GM23248 (cell line): ENCODE results near the gene HDGF. TPM values are rescaled to one million over a fixed set of nuclear protein-coding genes. Genes with fewer than 3 reads are reported as not detected.

Source experiments
- DNase-seq: peaks from one replicate; pipeline ENCODE4 v3.0.0-alpha.2; 2015
- H2AFZ ChIP-seq: fragments of 200-600 bp; sonication (generic); 2 replicates; pipeline ENCODE4 v1.6.1; 2016; ENCODE audit warnings: antibody characterized with exemption
- H3F3A ChIP-seq: fragments of 200-600 bp; sonication (generic); 2 replicates; pipeline ENCODE4 v1.6.1; 2016; ENCODE audit warnings: mild to moderate bottlenecking, antibody characterized with exemption, mixed run types; ENCODE audit not compliant: insufficient read depth
- H3K27ac ChIP-seq: fragments of 200-600 bp; sonication (generic); 2 replicates; pipeline ENCODE4 v1.5.1; 2016; ENCODE audit warnings: mild to moderate bottlenecking
- H3K27me3 ChIP-seq: fragments of 200-600 bp; sonication (generic); replicated peaks from 2 replicates; pipeline ENCODE4 v1.6.1; 2016; ENCODE audit warnings: mild to moderate bottlenecking; ENCODE audit not compliant: insufficient read depth
- H3K36me3 ChIP-seq: fragments of 200-600 bp; sonication (generic); 2 replicates; pipeline ENCODE4 v1.6.1; 2016; ENCODE audit warnings: low read depth, mild to moderate bottlenecking
- H3K4me1 ChIP-seq: fragments of 200-600 bp; sonication (generic); 2 replicates; pipeline ENCODE4 v1.6.1; 2016; ENCODE audit warnings: mild to moderate bottlenecking; ENCODE audit not compliant: insufficient read depth
- H3K4me2 ChIP-seq: fragments of 200-600 bp; sonication (generic); one replicate; pipeline ENCODE4 v1.6.1; 2016; ENCODE audit warnings: mild to moderate bottlenecking; ENCODE audit not compliant: unreplicated experiment
- H3K4me3 ChIP-seq: fragments of 200-600 bp; sonication (generic); 2 replicates; pipeline ENCODE4 v1.5.1; 2016; ENCODE audit warnings: mild to moderate bottlenecking
- H3K79me2 ChIP-seq: fragments of 200-600 bp; sonication (generic); 2 replicates; pipeline ENCODE4 v1.6.1; 2016; ENCODE audit warnings: mild to moderate bottlenecking; ENCODE audit not compliant: insufficient read depth
- H3K9ac ChIP-seq: fragments of 200-600 bp; sonication (generic); 2 replicates; pipeline ENCODE4 v1.6.1; 2016; ENCODE audit warnings: mild to moderate bottlenecking
- H3K9me2 ChIP-seq: fragments of 200-600 bp; sonication (generic); 2 replicates; pipeline ENCODE4 v1.6.1; 2016; ENCODE audit warnings: mixed run types, mild to moderate bottlenecking, moderate library complexity; ENCODE audit not compliant: insufficient read depth
- H3K9me3 ChIP-seq: fragments of 200-600 bp; sonication (generic); one replicate; pipeline ENCODE4 v1.6.1; 2017; ENCODE audit warnings: low read depth
- H4K20me1 ChIP-seq: fragments of 200-600 bp; sonication (generic); 2 replicates; pipeline ENCODE4 v1.6.0; 2016; ENCODE audit not compliant: insufficient read depth
- EZH2 ChIP-seq: fragments of 200-600 bp; sonication (generic); IDR thresholded peaks from 2 replicates; pipeline ENCODE4 v1.6.1; 2018; ENCODE audit warnings: antibody characterized with exemption, mild to moderate bottlenecking; ENCODE audit not compliant: insufficient read depth, poor library complexity, severe bottlenecking
- EZH2phosphoT487 ChIP-seq: fragments of 200-600 bp; sonication (generic); IDR thresholded peaks from 2 replicates; pipeline ENCODE4 v1.6.1; 2018; ENCODE audit warnings: antibody characterized with exemption, moderate library complexity, mild to moderate bottlenecking, low read depth; ENCODE audit not compliant: insufficient read depth
- WGBS, 2 experiments: methylation state at CpG; one replicate each; pipeline ENCODE4 v1.1.6; 2015 to 2017; ENCODE audit warnings: low lambda C conversion rate in 2 of 2, low coverage in 1 of 2; ENCODE audit errors: missing lambda C conversion rate in 2 of 2; 5-methylcytosine and 5-hydroxymethylcytosine counted together
- in situ Hi-C: fragments of 300-500 bp; cut with MboI; formaldehyde crosslinking; loops from 2 replicates; pipeline ENCODE4 v1.15.0; 2020
- polyA plus RNA-seq: library from polyadenylated mRNA; unstranded; fragments of >200 nt; fragmentation: Nextera tagmentation; extraction: Ambion mirVana; gene quantifications from 2 replicates; pipeline ENCODE4 v1.2.1, GENCODE V29; 2016
- total RNA-seq: library from RNA; depleted of rRNA; stranded (reverse); fragments of >200 nt; shearing (Covaris generic); gene quantifications from 2 replicates; pipeline ENCODE4 v1.2.3, GENCODE V29; 2014

HDGF gene
- total and polyA plus RNA-seq, 2 experiments from 2014 or later = 95.4 to 185 TPM

- H3K9me2 ChIP-seq = no peaks in the 10 kb centered on the region
- peaks cover 19% of the 10 kb centered on the region for H3K4me1 ChIP-seq
- in situ Hi-C loops = no loop called here
- no peaks in the 10 kb centered on the region for H3K79me2 ChIP-seq
- H3K9ac ChIP-seq = no peak overlapping the region
- TF ChIP-seq EZH2 = no peak
- H2AFZ ChIP-seq = no peak overlapping the region
- H3K27me3 ChIP-seq = no peaks in the 10 kb centered on the region
- no peak for DNase-seq
- H3K9me3 ChIP-seq = no peaks in the 10 kb centered on the region
- H3K4me3 ChIP-seq = no peak overlapping the region
- no peaks in the 10 kb centered on the region for H3K36me3 ChIP-seq
- 78 to 85% methylated on average over 8 of the region's 8 CpGs for WGBS, 2 experiments
- no peaks in the 10 kb centered on the region for H3F3A ChIP-seq
- H3K27ac ChIP-seq = no peak overlapping the region
- no peak overlapping the region for H3K4me2 ChIP-seq
- H4K20me1 ChIP-seq = no peaks in the 10 kb centered on the region
Measured at GRCh38 chr1:156700736-156701531, 50.5 kb downstream of the HDGF start.

GRCh38 chr1:156698995-156699394 is 52.5 kb downstream of the HDGF start:
- no peak for TF ChIP-seq EZH2phosphoT487
- no peak for TF ChIP-seq EZH2
- H3K36me3 ChIP-seq = no peaks in the 10 kb centered on the region

GRCh38 chr1:156697481-156697880 is 54.0 kb downstream of the HDGF start:
- no peaks in the 10 kb centered on the region for H3K79me2 ChIP-seq
- 71 to 79% methylated on average over 8 of the region's 8 CpGs for WGBS, 2 experiments
- no peaks in the 10 kb centered on the region for H3F3A ChIP-seq
- no peaks in the 10 kb centered on the region for H4K20me1 ChIP-seq
- no peak overlapping the region for H3K4me2 ChIP-seq
- no peak overlapping the region for H2AFZ ChIP-seq
- no peak for TF ChIP-seq EZH2phosphoT487
- no peaks in the 10 kb centered on the region for H3K9me3 ChIP-seq
- H3K27ac ChIP-seq = no peak overlapping the region
- no peaks in the 10 kb centered on the region for H3K36me3 ChIP-seq
- H3K4me1 ChIP-seq = no peaks in the 10 kb centered on the region
- DNase-seq = no peak
- no peaks in the 10 kb centered on the region for H3K9me2 ChIP-seq
- no peaks in the 10 kb centered on the region for H3K27me3 ChIP-seq
- H3K9ac ChIP-seq = no peak overlapping the region
- no peak overlapping the region for H3K4me3 ChIP-seq
- in situ Hi-C loops = no loop called here

More at GRCh38 chr1:156698995-156699394, 52.5 kb downstream of the HDGF start:
- H3K4me2 ChIP-seq = no peak overlapping the region
- no peak overlapping the region for H3K4me3 ChIP-seq
- no peak overlapping the region for H3K9ac ChIP-seq
- peaks cover 6% of the 10 kb centered on the region; the same call in 1 of the 2 replicates for H3K4me1 ChIP-seq
- H3K27me3 ChIP-seq = no peaks in the 10 kb centered on the region
- no peaks in the 10 kb centered on the region for H3F3A ChIP-seq
- H3K27ac ChIP-seq = no peak overlapping the region
- 41 to 47% methylated on average over 1 of the region's 1 CpG for WGBS, 2 experiments
- no peaks in the 10 kb centered on the region for H3K79me2 ChIP-seq
- DNase-seq = no peak
- no peaks in the 10 kb centered on the region for H3K9me2 ChIP-seq
- no peak overlapping the region for H2AFZ ChIP-seq
- in situ Hi-C loops = no loop called here
- H3K9me3 ChIP-seq = no peaks in the 10 kb centered on the region
- no peaks in the 10 kb centered on the region for H4K20me1 ChIP-seq

- Histone ChIP-seq H3K79me2 (no peaks in the 10 kb centered on the region), H3K4me3 (no peak overlapping the region), H3K27me3 (no peaks in the 10 kb centered on the region), H3K9ac (no peak overlapping the region), H3K9me3 (no peaks in the 10 kb centered on the region), H3K4me2 (no peak overlapping the region), H3K36me3 (no peaks in the 10 kb centered on the region), H3F3A (no peaks in the 10 kb centered on the region), H3K9me2 (no peaks in the 10 kb centered on the region), H4K20me1 (no peaks in the 10 kb centered on the region), H3K4me1 (peaks cover 4% of the 10 kb centered on the region), H2AFZ (no peak overlapping the region), H3K27ac (no peak overlapping the region)
- whole genome bisulfite sequencing, 2 experiments = 85 to 90% methylated on average over 8 of the region's 8 CpGs
- DNase-seq = no peak
- in situ Hi-C loops = no loop called here
- TF ChIP-seq EZH2 (no peak), EZH2phosphoT487 (no peak)
Measured at GRCh38 chr1:156696755-156697154, 54.7 kb downstream of the HDGF start.

GRCh38 chr1:156694690-156694962 is 56.8 kb downstream of the HDGF start:
- Histone ChIP-seq H3K27ac (no peak overlapping the region), H3F3A (no peaks in the 10 kb centered on the region), H3K4me2 (no peak overlapping the region), H3K9me3 (no peaks in the 10 kb centered on the region), H3K4me3 (no peak overlapping the region), H4K20me1 (no peaks in the 10 kb centered on the region), H3K36me3 (no peaks in the 10 kb centered on the region), H3K4me1 (peaks cover 11% of the 10 kb centered on the region), H2AFZ (no peak overlapping the region; the same call in 1 of the 2 replicates), H3K9ac (no peak overlapping the region), H3K9me2 (no peaks in the 10 kb centered on the region), H3K27me3 (no peaks in the 10 kb centered on the region), H3K79me2 (no peaks in the 10 kb centered on the region)
- in situ Hi-C loops = no loop called here
- no peak for TF ChIP-seq EZH2phosphoT487
- TF ChIP-seq EZH2 = no peak
- no peak for DNase-seq
- 91 to 97% methylated on average over 5 of the region's 5 CpGs for WGBS, 2 experiments
